ENCODE measurements around the gene PLCH2. TPM values are rescaled to one million over a fixed set of nuclear protein-coding genes. Genes with fewer than 3 reads are reported as not detected.

PLCH2 gene
- total and polyA plus RNA-seq, 2 of the 13 experiments (the other 11 are each of a cell fraction or from before 2014, with no cell fraction given) = 0.15 to 0.67 TPM

GRCh38 chr1:2477791-2478499 lies 1.9 kb downstream of the PLCH2 start:
- Histone ChIP-seq H3K27ac (ENCODE audit: extremely low read length, insufficient read depth, low read length) (no peak overlapping the region), H4K20me1 (ENCODE audit: insufficient read depth, low read length) (peaks cover 4% of the 10 kb centered on the region; the same call in 1 of the 2 replicates), H3K9me3 (ENCODE audit: low read length) (no peaks in the 10 kb centered on the region), H3K9ac (ENCODE audit: insufficient read depth, low read depth, low read length) (no peak overlapping the region), H3K36me3 (replicated peaks in 1 of 2; ENCODE audit: control insufficient read depth in 1 of 2, insufficient read depth in 2 of 2, low read length in 2 of 2) (no peaks in the 10 kb centered on the region), H2AFZ (ENCODE audit: low read length) (no peak overlapping the region), H3K4me2 (ENCODE audit: low read depth, low read length) (peak overlapping the region; percentile 39; the same call in 1 of the 2 replicates), H3K79me2 (ENCODE audit: insufficient read depth, low read length) (no peaks in the 10 kb centered on the region), H3K27me3 (ENCODE audit: control insufficient read depth in 1 of 2, insufficient read depth in 2 of 2, low read length in 2 of 2) (peaks cover 18 to 67% of the 10 kb centered on the region in 2 experiments), H3K4me3 (replicated peaks in 1 of 3; ENCODE audit: insufficient read depth in 1 of 3, low read depth in 2 of 3, low read length in 3 of 3) (no peak overlapping the region), H3K4me1 (ENCODE audit: insufficient read depth, low read length) (peaks cover 11% of the 10 kb centered on the region; the same call in 1 of the 2 replicates)
- ATAC-seq (peak; percentile 63), DNase-seq (ENCODE audit: low spot score) (peak; percentile 9), FAIRE-seq (no peak)
- no TSS peak for BruUV-seq (replicated peaks)
- CTCF ChIA-PET (ENCODE audit: low intra/inter-chr PET ratio, low total read pairs) = no interaction called here
- WGBS (ENCODE audit: low lambda C conversion rate) = 26% methylated on average over 8 of the region's 35 CpGs
- intact Hi-C loops (cut with micrococcal nuclease; ENCODE audit: unreplicated experiment) (no loop called here), in situ Hi-C loops (cut with HindIII; ENCODE audit: extremely low pct_ligation_motif_present, low pct_unique_long_range_greater_than_20kb) (no loop called here)
- POLR2A ChIA-PET = interaction anchor here (1.6 kb wide), 1 partner anchor 48 kb away, joined by 4 read pairs; the partner anchor contains the start of gene PANK4
- TF ChIP-seq ZNF773 (CRISPR knock-in tag; IDR thresholded peaks at IDR 0.05; ENCODE audit: borderline replicate concordance) (no peak), TFDP1 (CRISPR knock-in tag; IDR thresholded peaks at IDR 0.05; ENCODE audit: borderline replicate concordance) (no peak), ZNF430 (CRISPR knock-in tag; IDR thresholded peaks at IDR 0.05) (no peak), ARNTL (CRISPR knock-in tag; IDR thresholded peaks at IDR 0.05) (no peak), MNT (IDR thresholded peaks at IDR 0.05) (no peak), TFAP4 (IDR thresholded peaks at IDR 0.05; ENCODE audit: borderline replicate concordance, low read depth) (peak; percentile 57; the same call in 1 of the 2 replicates), ZFX (CRISPR knock-in tag; IDR thresholded peaks at IDR 0.05; ENCODE audit: low read depth) (peak; percentile 22; the same call in 1 of the 2 replicates), HIC2 (CRISPR knock-in tag; IDR thresholded peaks at IDR 0.05; ENCODE audit: low read depth) (0 out of 2 replicates have a peak, but pooled peaks have one; percentile 19), EP300 (IDR thresholded peaks at IDR 0.05; ENCODE audit: low read depth in 2 of 2, low read length in 2 of 2) (no peak), EP300 (CRISPR knock-in tag; IDR thresholded peaks at IDR 0.05; ENCODE audit: borderline replicate concordance) (no peak), GPBP1L1 (CRISPR knock-in tag; IDR thresholded peaks at IDR 0.05) (no peak), ZNF263 (CRISPR knock-in tag; IDR thresholded peaks at IDR 0.05) (peak; percentile 45; the same call in 1 of the 2 replicates), KDM5B (CRISPR knock-in tag; IDR thresholded peaks at IDR 0.05; ENCODE audit: borderline replicate concordance) (0 out of 2 replicates have a peak, but pooled peaks have one; percentile 33), ZKSCAN5 (CRISPR knock-in tag; IDR thresholded peaks at IDR 0.05) (no peak), HNRNPL (IDR thresholded peaks at IDR 0.05; ENCODE audit: low read depth, low read length) (peak; percentile 64; the same call in 1 of the 2 replicates), ZC3H13 (CRISPR knock-in tag; IDR thresholded peaks at IDR 0.05) (no peak)

Measured in HepG2 (cell line).